Activated CD4-positive, alpha-beta memory T cell treated with anti-CD3 and anti-CD28 coated beads, Interleukin-2, amount 10 ng/mL, durations not matched to agents 7 days and 5 days (primary cell): ENCODE data around the gene GPATCH2. TPM values are rescaled to one million over a fixed set of nuclear protein-coding genes. Genes with fewer than 3 reads are reported as not detected.
"Not testable (repeated sequence)": the region's sequence is repeated elsewhere in the genome, so short reads cannot be mapped to it uniquely, and the experiment has no call there.

Source experiments
- CTCF ChIA-PET: fragments of 350-600 bp; sonication (Branson Sonifier 250); formaldehyde crosslinking; loops from one replicate; lab custom pipeline; 2021; ENCODE audit warnings: antibody characterized with exemption, inconsistent platforms; lab: Charles Lee
- POLR2A ChIA-PET: fragments of 350-600 bp; sonication (Branson Sonifier 250); formaldehyde crosslinking; loops from one replicate; lab custom pipeline; 2021; ENCODE audit warnings: antibody characterized with exemption; lab: Charles Lee
- DNase-seq: peaks from one replicate; pipeline ENCODE4 v3.0.0-alpha.2; 2020
- H3K27ac Mint-ChIP-seq: one replicate; pipeline ENCODE4 v1.8.0; 2021; ENCODE audit warnings: mild to moderate bottlenecking, mixed read lengths
- H3K27me3 Mint-ChIP-seq: one replicate; pipeline ENCODE4 v1.8.0; 2021; ENCODE audit warnings: mixed read lengths
- H3K36me3 Mint-ChIP-seq: one replicate; pipeline ENCODE4 v1.8.0; 2021; ENCODE audit warnings: low read depth, mixed read lengths
- H3K4me1 Mint-ChIP-seq: one replicate; pipeline ENCODE4 v1.8.0; 2021; ENCODE audit warnings: mixed read lengths
- H3K4me3 Mint-ChIP-seq: one replicate; pipeline ENCODE4 v1.8.0; 2021; ENCODE audit warnings: mild to moderate bottlenecking, mixed read lengths
- H3K9me3 Mint-ChIP-seq: one replicate; pipeline ENCODE4 v1.8.0; 2021; ENCODE audit warnings: mixed read lengths
- total RNA-seq, 2 experiments: library from RNA; stranded (reverse); gene quantifications; one replicate each; pipeline ENCODE4 v1.2.3, GENCODE V29; 2021

Gene GPATCH2
- total RNA-seq, 2 experiments from 2014 or later: 8.2 to 10.2 TPM

DNA sequence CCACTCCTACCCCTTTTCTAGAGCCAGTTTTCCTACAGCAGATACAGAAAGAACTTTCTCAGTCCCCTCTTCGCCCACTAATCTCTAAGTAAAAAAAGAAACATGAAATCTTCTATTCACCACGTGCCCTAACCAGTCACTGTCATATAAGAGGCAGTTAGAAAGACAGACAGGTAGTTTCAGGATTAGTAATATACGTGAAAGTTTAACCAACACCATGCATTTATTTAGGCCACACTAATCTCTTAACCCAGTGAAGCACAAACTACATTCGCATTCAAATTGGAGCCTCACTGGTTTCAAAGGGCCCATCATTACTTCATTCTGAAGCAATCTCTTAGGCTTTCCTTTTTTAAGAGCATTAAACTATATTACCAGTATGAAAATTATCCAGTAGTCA is 10.1 kb downstream of the GPATCH2 start:
- H3K9me3 Mint-ChIP-seq: no peaks in the 10 kb centered on the region
- ChIA-PET POLR2A (interaction anchor here (1.9 to 2.0 kb wide), 2 partner anchors 10 kb away, joined by 9 to 14 read pairs; partner anchors contain the start of genes GPATCH2 and SPATA17), CTCF (interaction anchor here (1.5 kb wide), 1 partner anchor 10 kb away, joined by 10 read pairs; the partner anchor contains the start of genes GPATCH2 and SPATA17)
- peak overlapping the region; percentile 9 for H3K27ac Mint-ChIP-seq
- H3K36me3 Mint-ChIP-seq: peaks cover 22% of the 10 kb centered on the region
- H3K27me3 Mint-ChIP-seq: no peaks in the 10 kb centered on the region
- no peak overlapping the region for H3K4me3 Mint-ChIP-seq
- H3K4me1 Mint-ChIP-seq: peaks cover 14% of the 10 kb centered on the region
- no peak for DNase-seq

- Mint-ChIP-seq H3K4me1 (peaks cover 12% of the 10 kb centered on the region), H3K27ac (no peak overlapping the region), H3K36me3 (peaks cover 26% of the 10 kb centered on the region), H3K27me3 (no peaks in the 10 kb centered on the region), H3K4me3 (no peak overlapping the region), H3K9me3 (no peaks in the 10 kb centered on the region)
- no peak for DNase-seq
- CTCF ChIA-PET: no interaction called here
- POLR2A ChIA-PET: interaction anchor here (1.3 kb wide), 1 partner anchor 14 kb away, joined by 5 read pairs; the partner anchor contains the start of genes GPATCH2 and SPATA17
These were observed 13.8 kb downstream of the GPATCH2 start for GRCh38 chr1:217617126-217617525.

- H3K36me3 Mint-ChIP-seq: peaks cover 25% of the 10 kb centered on the region
- no peaks in the 10 kb centered on the region for H3K9me3 Mint-ChIP-seq
- H3K4me3 Mint-ChIP-seq: no peak overlapping the region
- DNase-seq: no peak
- no peaks in the 10 kb centered on the region for H3K4me1 Mint-ChIP-seq
- H3K27ac Mint-ChIP-seq: no peak overlapping the region
- no peaks in the 10 kb centered on the region for H3K27me3 Mint-ChIP-seq
- ChIA-PET POLR2A (interaction anchor here (1.7 kb wide), 1 partner anchor 17 kb away, joined by 7 read pairs; the partner anchor contains the start of genes GPATCH2 and SPATA17), CTCF (no interaction called here)
These were observed 16.6 kb downstream of the GPATCH2 start for GRCh38 chr1:217614200-217614712.

DNA sequence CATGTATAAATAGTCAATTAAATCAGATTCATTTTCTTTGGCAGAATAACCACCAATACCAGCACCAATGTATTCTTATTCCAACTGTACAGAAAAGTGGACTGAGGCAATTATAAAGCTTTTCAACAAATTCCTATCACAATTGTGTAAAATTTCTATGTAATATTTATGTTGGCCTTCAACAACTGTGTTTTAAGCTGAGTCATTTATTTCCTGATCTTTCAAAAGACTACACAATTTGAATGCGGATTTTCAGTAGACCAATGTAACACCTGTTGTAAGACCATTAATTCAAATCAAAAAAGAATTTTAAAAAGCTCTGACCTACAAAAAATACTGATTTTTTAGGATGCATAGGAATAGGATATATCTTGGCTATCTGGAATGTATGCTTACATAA is 25.5 kb downstream of the GPATCH2 start:
- Mint-ChIP-seq H3K4me1 (no peaks in the 10 kb centered on the region), H3K27me3 (no peaks in the 10 kb centered on the region), H3K36me3 (peaks cover 15% of the 10 kb centered on the region), H3K9me3 (no peaks in the 10 kb centered on the region), H3K27ac (no peak overlapping the region), H3K4me3 (no peak overlapping the region)
- ChIA-PET CTCF (no interaction called here), POLR2A (no interaction called here)
- no peak for DNase-seq

DNA sequence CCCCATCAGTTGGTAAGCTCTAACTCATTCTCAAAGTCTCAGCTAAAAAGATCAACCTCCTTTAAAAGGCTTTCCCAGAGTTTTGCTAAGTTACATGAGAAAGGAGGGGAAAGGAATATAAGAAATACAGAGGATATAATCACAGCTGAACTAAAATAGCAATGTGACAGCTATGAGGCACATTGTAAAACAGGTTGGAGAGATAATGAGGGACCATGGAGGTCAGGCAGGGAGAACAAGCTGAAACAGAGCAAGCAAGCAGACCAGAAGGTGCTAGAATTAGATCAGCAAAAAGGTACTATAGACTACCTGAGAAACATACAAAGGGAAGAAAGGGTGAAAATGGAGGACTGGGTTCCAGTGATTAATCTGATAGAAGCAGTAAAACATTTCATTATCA is 28.5 kb downstream of the GPATCH2 start:
- peaks cover 12% of the 10 kb centered on the region for H3K36me3 Mint-ChIP-seq
- ChIA-PET CTCF (no interaction called here), POLR2A (no interaction called here)
- no peak for DNase-seq
- no peak overlapping the region for H3K4me3 Mint-ChIP-seq
- no peak overlapping the region for H3K27ac Mint-ChIP-seq
- H3K9me3 Mint-ChIP-seq: no peaks in the 10 kb centered on the region
- H3K27me3 Mint-ChIP-seq: no peaks in the 10 kb centered on the region
- H3K4me1 Mint-ChIP-seq: no peaks in the 10 kb centered on the region

DNA sequence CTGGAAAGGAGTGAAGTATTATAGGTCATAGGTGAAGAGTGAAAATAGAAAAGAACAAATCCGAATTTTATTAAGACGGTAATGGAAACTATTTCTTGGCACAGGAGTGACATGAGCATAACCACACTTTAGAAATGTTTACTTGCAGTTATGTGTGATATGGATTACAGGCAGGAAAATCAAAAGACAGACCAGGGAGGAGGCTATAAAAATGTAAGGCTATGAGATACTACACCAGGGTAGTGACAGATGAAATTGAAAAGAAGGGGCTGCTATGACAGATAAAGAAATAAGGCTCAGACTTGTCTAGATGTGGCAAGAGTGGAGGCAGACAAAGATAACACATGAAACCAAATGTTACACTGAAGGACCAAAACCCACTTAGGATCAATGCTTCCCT is 31.7 kb downstream of the GPATCH2 start:
- Mint-ChIP-seq H3K27ac (no peak overlapping the region), H3K9me3 (no peaks in the 10 kb centered on the region)
- CTCF ChIA-PET: no interaction called here

DNA sequence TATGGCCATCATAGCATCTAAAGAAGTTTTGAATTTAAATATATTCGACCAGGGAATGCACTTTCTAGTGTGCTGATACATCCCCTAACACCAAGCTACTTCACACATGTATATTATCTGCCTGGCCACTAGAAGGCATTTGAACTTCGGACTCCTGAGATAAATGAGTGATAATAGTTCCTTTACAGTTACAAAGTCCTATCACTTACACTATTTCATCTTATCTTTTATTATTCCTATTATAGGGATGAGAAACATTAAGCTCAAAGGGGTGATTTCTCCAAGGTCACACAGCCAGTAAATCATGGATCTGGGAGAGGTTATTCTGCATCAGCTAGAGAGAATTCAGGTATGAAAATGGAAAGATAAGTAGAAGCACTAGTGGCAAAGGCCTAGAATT is 40.3 kb downstream of the GPATCH2 start:
- no peak overlapping the region for H3K4me3 Mint-ChIP-seq
- no peaks in the 10 kb centered on the region for H3K9me3 Mint-ChIP-seq
- H3K4me1 Mint-ChIP-seq: no peaks in the 10 kb centered on the region
- CTCF ChIA-PET: no interaction called here
- H3K27me3 Mint-ChIP-seq: no peaks in the 10 kb centered on the region
- DNase-seq: no peak
- POLR2A ChIA-PET: no interaction called here
- H3K36me3 Mint-ChIP-seq: peaks cover 4% of the 10 kb centered on the region
- H3K27ac Mint-ChIP-seq: no peak overlapping the region

More for the DNA sequence above, 31.7 kb downstream of the GPATCH2 start:
- POLR2A ChIA-PET: no interaction called here
- Mint-ChIP-seq H3K27me3 (no peaks in the 10 kb centered on the region), H3K4me1 (no peaks in the 10 kb centered on the region), H3K36me3 (peaks cover 6% of the 10 kb centered on the region), H3K4me3 (no peak overlapping the region)
- DNase-seq: no peak

- no peaks in the 10 kb centered on the region for H3K9me3 Mint-ChIP-seq
- peaks cover 11% of the 10 kb centered on the region for H3K36me3 Mint-ChIP-seq
- ChIA-PET POLR2A (no interaction called here), CTCF (no interaction called here)
- H3K27ac Mint-ChIP-seq: no peak overlapping the region
- no peak overlapping the region for H3K4me3 Mint-ChIP-seq
- no peaks in the 10 kb centered on the region for H3K4me1 Mint-ChIP-seq
- DNase-seq: no peak
- no peaks in the 10 kb centered on the region for H3K27me3 Mint-ChIP-seq
These were observed 44.3 kb downstream of the GPATCH2 start for GRCh38 chr1:217586586-217586985.

DNA sequence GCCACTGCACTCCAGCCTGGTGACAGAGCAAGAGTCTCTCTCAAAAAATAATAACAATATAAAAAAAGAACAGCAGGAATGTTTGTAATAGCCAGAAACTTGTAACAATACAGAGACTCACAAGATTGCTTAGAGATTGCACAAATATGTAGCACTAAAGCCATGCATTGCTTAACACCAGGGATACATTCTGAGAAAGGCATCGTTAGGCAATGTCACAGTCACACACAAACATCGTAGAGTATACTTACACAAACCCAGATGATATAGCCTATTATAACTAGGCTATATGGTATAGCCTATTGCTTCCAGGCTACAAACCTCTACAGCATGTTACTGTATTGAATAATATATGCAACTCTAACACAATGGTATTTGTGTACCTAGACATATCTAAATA is 45.3 kb downstream of the GPATCH2 start:
- H3K27me3 Mint-ChIP-seq: no peaks in the 10 kb centered on the region
- peaks cover 11% of the 10 kb centered on the region for H3K36me3 Mint-ChIP-seq
- no peaks in the 10 kb centered on the region for H3K9me3 Mint-ChIP-seq
- ChIA-PET POLR2A (no interaction called here), CTCF (no interaction called here)
- no peak overlapping the region for H3K27ac Mint-ChIP-seq
- no peaks in the 10 kb centered on the region for H3K4me1 Mint-ChIP-seq
- no peak overlapping the region for H3K4me3 Mint-ChIP-seq
- DNase-seq: no peak

- H3K9me3 Mint-ChIP-seq, H3K4me1 Mint-ChIP-seq, H3K4me3 Mint-ChIP-seq, H3K27ac Mint-ChIP-seq, DNase-seq, CTCF ChIA-PET, H3K27me3 Mint-ChIP-seq, POLR2A ChIA-PET: not testable (repeated sequence)
- H3K36me3 Mint-ChIP-seq: peaks cover 11% of the 10 kb centered on the region
These were observed 46.5 kb downstream of the GPATCH2 start for GRCh38 chr1:217584286-217584811.

DNA sequence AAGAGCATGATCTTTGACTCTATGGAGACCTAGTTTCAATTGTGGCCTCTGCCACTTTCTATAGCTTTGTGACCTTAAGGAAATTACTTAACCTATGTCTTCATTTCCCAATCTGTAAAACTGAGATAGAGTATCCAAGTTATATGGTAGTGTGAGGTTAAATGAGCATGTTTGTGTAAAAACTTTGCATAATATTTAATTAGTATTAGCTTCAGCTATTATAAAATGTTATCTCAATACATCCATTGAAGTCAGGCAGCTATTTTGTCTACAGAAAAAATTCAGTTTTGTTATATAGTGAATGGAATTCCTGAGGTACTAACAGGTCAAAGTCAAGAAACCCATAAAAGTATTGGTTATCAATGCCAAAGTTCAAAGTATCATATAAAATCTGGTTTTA is 53.6 kb downstream of the GPATCH2 start:
- Mint-ChIP-seq H3K27me3 (no peaks in the 10 kb centered on the region), H3K36me3 (no peaks in the 10 kb centered on the region), H3K4me3 (no peak overlapping the region), H3K4me1 (no peaks in the 10 kb centered on the region), H3K27ac (no peak overlapping the region), H3K9me3 (no peaks in the 10 kb centered on the region)
- ChIA-PET POLR2A (no interaction called here), CTCF (no interaction called here)
- DNase-seq: no peak

- no peaks in the 10 kb centered on the region for H3K9me3 Mint-ChIP-seq
- no peak overlapping the region for H3K4me3 Mint-ChIP-seq
- no peak for DNase-seq
- no peaks in the 10 kb centered on the region for H3K36me3 Mint-ChIP-seq
- H3K27me3 Mint-ChIP-seq: no peaks in the 10 kb centered on the region
- ChIA-PET POLR2A (no interaction called here), CTCF (no interaction called here)
- no peak overlapping the region for H3K27ac Mint-ChIP-seq
- no peaks in the 10 kb centered on the region for H3K4me1 Mint-ChIP-seq
These were observed 56.5 kb downstream of the GPATCH2 start for GRCh38 chr1:217574265-217574949.

DNA sequence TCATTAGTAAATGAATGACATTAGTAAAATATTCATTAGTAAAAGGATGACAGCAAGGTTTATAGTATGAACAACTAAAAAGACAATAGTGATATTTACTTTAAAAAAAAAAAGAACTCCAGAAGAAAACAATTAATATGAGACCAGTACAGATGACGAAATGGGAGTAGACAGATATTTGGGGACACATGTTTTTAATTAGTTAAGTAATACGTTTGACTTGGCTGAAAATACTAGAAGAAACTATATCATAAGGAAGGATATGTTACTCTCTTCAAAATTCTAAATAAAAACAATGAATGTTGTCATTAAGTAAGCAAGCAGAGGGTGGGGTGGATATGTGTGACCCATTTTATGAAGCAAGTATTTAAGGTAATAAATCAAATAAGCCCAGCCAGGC is 61.9 kb downstream of the GPATCH2 start:
- Mint-ChIP-seq H3K4me1 (no peaks in the 10 kb centered on the region), H3K36me3 (no peaks in the 10 kb centered on the region), H3K9me3 (no peaks in the 10 kb centered on the region), H3K4me3 (no peak overlapping the region), H3K27me3 (no peaks in the 10 kb centered on the region), H3K27ac (no peak overlapping the region)
- DNase-seq: no peak
- CTCF ChIA-PET: no interaction called here
- POLR2A ChIA-PET: no interaction called here

DNA sequence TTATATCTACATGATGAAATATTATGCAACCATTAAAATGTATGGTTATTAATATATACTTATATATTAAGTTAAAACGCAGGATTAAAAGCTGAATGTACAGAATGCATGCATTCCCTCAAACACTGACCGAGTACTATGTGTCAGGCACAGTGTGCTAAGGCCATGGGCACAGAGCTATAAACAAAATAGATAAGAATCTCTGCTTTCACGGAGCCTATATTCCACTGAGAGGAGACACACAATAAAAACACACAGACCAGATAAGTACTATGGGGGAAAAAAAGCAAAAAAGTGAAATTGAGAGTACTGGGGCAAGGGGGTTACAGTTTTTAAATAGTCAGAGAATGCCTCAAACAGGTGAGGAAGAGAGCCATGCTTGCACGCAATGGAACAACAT is 62.7 kb downstream of the GPATCH2 start:
- POLR2A ChIA-PET: no interaction called here
- Mint-ChIP-seq H3K27ac (no peak overlapping the region), H3K27me3 (no peaks in the 10 kb centered on the region), H3K4me1 (no peaks in the 10 kb centered on the region), H3K4me3 (no peak overlapping the region), H3K36me3 (no peaks in the 10 kb centered on the region), H3K9me3 (no peaks in the 10 kb centered on the region)
- no peak for DNase-seq
- CTCF ChIA-PET: no interaction called here
